ENCODE data around the gene CCDC85B. TPM values are rescaled to one million over a fixed set of nuclear protein-coding genes. Genes with fewer than 3 reads are reported as not detected.

CCDC85B gene
- total and polyA plus RNA-seq, 2 of the 13 experiments (the other 11 are each of a cell fraction or from before 2014, with no cell fraction given) = 8.2 to 19.5 TPM

- TF ChIP-seq WIZ (CRISPR knock-in tag; IDR thresholded peaks at IDR 0.05) = no peak
- TF ChIP-seq ZNF274 (CRISPR knock-in tag; IDR thresholded peaks at IDR 0.05) = peak; percentile 56; the same call in 1 of the 2 replicates
- TF ChIP-seq ATF1 (CRISPR knock-in tag; IDR thresholded peaks at IDR 0.05) = no peak
- 0 out of 2 replicates have a peak, but pooled peaks have one; percentile 72 for TF ChIP-seq ZNF749 (CRISPR knock-in tag; IDR thresholded peaks at IDR 0.05; ENCODE audit: borderline replicate concordance)
- TF ChIP-seq EP300 (IDR thresholded peaks at IDR 0.05; ENCODE audit: low read depth in 2 of 2, low read length in 2 of 2) = no peak
- peak; percentile 41; the same call in 1 of the 2 replicates for TF ChIP-seq EP300 (CRISPR knock-in tag; IDR thresholded peaks at IDR 0.05; ENCODE audit: borderline replicate concordance)
- TF ChIP-seq ZNF597 (CRISPR knock-in tag; IDR thresholded peaks at IDR 0.05) = no peak
- no peak for TF ChIP-seq ZNF484 (CRISPR knock-in tag; IDR thresholded peaks at IDR 0.05; ENCODE audit: borderline replicate concordance, low read depth)
- no peak for TF ChIP-seq ZNF101 (CRISPR knock-in tag; IDR thresholded peaks at IDR 0.05; ENCODE audit: borderline replicate concordance, low read depth)
- peak; percentile 68; the same call in 1 of the 2 replicates for TF ChIP-seq GMEB2 (CRISPR knock-in tag; IDR thresholded peaks at IDR 0.05; ENCODE audit: low read depth)
- TF ChIP-seq ZUFSP (CRISPR knock-in tag; IDR thresholded peaks at IDR 0.05; ENCODE audit: borderline replicate concordance) = no peak
- TF ChIP-seq MATR3 (CRISPR knock-in tag; IDR thresholded peaks at IDR 0.05) = no peak
- TF ChIP-seq LBX2 (CRISPR knock-in tag; IDR thresholded peaks at IDR 0.05; ENCODE audit: borderline replicate concordance) = no peak
- no peak for TF ChIP-seq LCORL (IDR thresholded peaks at IDR 0.05)
- TF ChIP-seq LCORL (CRISPR knock-in tag; IDR thresholded peaks at IDR 0.05) = no peak; the same call in 1 of the 2 replicates
- peak; percentile 82; the same call in 1 of the 2 replicates for TF ChIP-seq ZNF891 (CRISPR knock-in tag; IDR thresholded peaks at IDR 0.05)
- no peak for TF ChIP-seq DBP (CRISPR knock-in tag; IDR thresholded peaks at IDR 0.05; ENCODE audit: not compliant biosample characterization)
- TF ChIP-seq CBFB (CRISPR knock-in tag; IDR thresholded peaks at IDR 0.05) = peak; percentile 88
- no peak for TF ChIP-seq NCOA5 (CRISPR knock-in tag; IDR thresholded peaks at IDR 0.05)
- TF ChIP-seq LRRFIP1 (CRISPR knock-in tag; conservative IDR thresholded peaks at IDR 0.05) = no peak
- TF ChIP-seq ZNF264 (CRISPR knock-in tag; IDR thresholded peaks at IDR 0.05) = no peak; the same call in 1 of the 2 replicates
Measured at GRCh38 chr11:65857853-65858680, 32.4 kb upstream of the CCDC85B start, which contains the start of gene CFL1 (continued).

All from HepG2 (cell line).